ENCODE measurements around the gene PHIP.

- TF ChIP-seq EP300 (IDR thresholded peaks at IDR 0.05) (no peak), CTCF (IDR thresholded peaks at IDR 0.05) (no peak), POLR2AphosphoS5 (IDR thresholded peaks at IDR 0.05) (no peak)
Observed at GRCh38 chr6:78984225-78984950, 93.7 kb downstream of the PHIP start.

Measured in gastroesophageal sphincter (tissue), 3 donors.